WTC11 (cell line): ENCODE results near the gene CLTCL1. TPM values are rescaled to one million over a fixed set of nuclear protein-coding genes. Genes with fewer than 3 reads are reported as not detected.

ENCODE experiments used
- ATAC-seq: fragments of 200-7000 bp; cut with Tn5 transposase; 2 replicates; pipeline ENCODE4 v1.10.0; 2021; ENCODE audit warnings: mild to moderate bottlenecking, moderate library complexity
- CTCF ChIA-PET: fragments of 300-600 bp; sonication (Branson Sonifier 250); formaldehyde crosslinking; loops from one replicate; lab custom pipeline; 2021; ENCODE audit warnings: antibody characterized with exemption; lab: Charles Lee
- POLR2A ChIA-PET: fragments of 350-600 bp; sonication (Branson Sonifier 250); formaldehyde crosslinking; loops from one replicate; lab custom pipeline; 2021; ENCODE audit warnings: antibody characterized with exemption; lab: Charles Lee
- DNase-seq: peaks from one replicate; pipeline ENCODE4 v3.0.0; 2021; ENCODE audit warnings: low spot score
- H3K27ac Mint-ChIP-seq: 2 replicates; pipeline ENCODE4 v1.8.0; 2021; ENCODE audit warnings: mixed read lengths
- H3K27me3 Mint-ChIP-seq: 2 replicates; pipeline ENCODE4 v1.8.0; 2021; ENCODE audit warnings: low read depth, mild to moderate bottlenecking, moderate library complexity, mixed read lengths
- H3K36me3 Mint-ChIP-seq: 2 replicates; pipeline ENCODE4 v1.8.0; 2021; ENCODE audit warnings: mixed read lengths
- H3K4me1 Mint-ChIP-seq: 2 replicates; pipeline ENCODE4 v1.8.0; 2022; ENCODE audit warnings: mixed read lengths
- H3K4me3 Mint-ChIP-seq: 2 replicates; pipeline ENCODE4 v1.8.0; 2021; ENCODE audit warnings: mild to moderate bottlenecking, moderate library complexity, mixed read lengths
- H3K9me3 Mint-ChIP-seq: 2 replicates; pipeline ENCODE4 v1.8.0; 2021; ENCODE audit warnings: mixed read lengths
- ATF1 ChIP-seq: sonication (generic); formaldehyde crosslinking; IDR thresholded peaks from 2 replicates; pipeline ENCODE4 v1.8.1; 2023; ENCODE audit warnings: mild to moderate bottlenecking, moderate library complexity, missing genetic modification reagents
- ESRRA ChIP-seq: sonication (generic); formaldehyde crosslinking; IDR thresholded peaks from 2 replicates; pipeline ENCODE4 v1.8.1; 2022; ENCODE audit warnings: mild to moderate bottlenecking, missing genetic modification reagents, borderline replicate concordance
- ETV6 ChIP-seq: sonication (generic); formaldehyde crosslinking; IDR thresholded peaks from 2 replicates; pipeline ENCODE4 v1.8.1; 2022; ENCODE audit warnings: mild to moderate bottlenecking, missing genetic modification reagents
- GTF2I ChIP-seq: fragments of 250-450 bp; sonication (Bioruptor Pico); conservative IDR thresholded peaks from 2 replicates; pipeline ENCODE4 v1.4.0; 2021; ENCODE audit warnings: mild to moderate bottlenecking
- JAZF1 ChIP-seq: fragments of 250-450 bp; sonication (Bioruptor Pico); IDR thresholded peaks from 2 replicates; pipeline ENCODE4 v1.9.0; 2021; ENCODE audit warnings: moderate library complexity, mild to moderate bottlenecking, inconsistent platforms
- NFYB ChIP-seq: sonication (generic); formaldehyde crosslinking; conservative IDR thresholded peaks from 2 replicates; pipeline ENCODE4 v1.8.0; 2022; ENCODE audit warnings: low read depth, missing genetic modification reagents
- PRRX2 ChIP-seq: fragments of 250-450 bp; sonication (Bioruptor Pico); IDR thresholded peaks from 2 replicates; pipeline ENCODE4 v1.8.0; 2021; ENCODE audit warnings: mild to moderate bottlenecking
- SP1 ChIP-seq: sonication (generic); formaldehyde crosslinking; conservative IDR thresholded peaks from 2 replicates; pipeline ENCODE4 v1.8.1; 2022; ENCODE audit warnings: missing genetic modification reagents
- ZNF396 ChIP-seq: fragments of 250-450 bp; sonication (Bioruptor Pico); IDR thresholded peaks from 2 replicates; pipeline ENCODE4 v1.8.0; 2021; ENCODE audit warnings: mild to moderate bottlenecking, moderate library complexity, borderline replicate concordance
- ZNF423 ChIP-seq: fragments of 250-450 bp; sonication (Bioruptor Pico); IDR thresholded peaks from 2 replicates; pipeline ENCODE4 v2.1.2; 2022; ENCODE audit warnings: mild to moderate bottlenecking, moderate library complexity
- total RNA-seq: library from RNA; stranded (reverse); gene quantifications from 3 replicates; pipeline ENCODE4 v1.2.3, GENCODE V29; 2021
- TF ChIP-seq, protein P1 (sequence below): sonication (generic); formaldehyde crosslinking; IDR thresholded peaks from 2 replicates; pipeline ENCODE4 v1.8.0; 2022; ENCODE audit warnings: missing genetic modification reagents
- TF ChIP-seq, protein P2 (sequence below): sonication (generic); formaldehyde crosslinking; IDR thresholded peaks from 2 replicates; pipeline ENCODE4 v1.8.1; 2022; ENCODE audit warnings: mild to moderate bottlenecking, moderate library complexity, missing genetic modification reagents
- TF ChIP-seq, protein P3 (sequence below): sonication (generic); formaldehyde crosslinking; IDR thresholded peaks from 2 replicates; pipeline ENCODE4 v1.8.1; 2022; ENCODE audit warnings: mild to moderate bottlenecking, missing genetic modification reagents, moderate library complexity, borderline replicate concordance
- TF ChIP-seq, protein P4 (sequence below): sonication (generic); formaldehyde crosslinking; IDR thresholded peaks from 2 replicates; pipeline ENCODE4 v1.8.0; 2022; ENCODE audit warnings: mild to moderate bottlenecking, missing genetic modification reagents
- TF ChIP-seq, protein P5 (sequence below): fragments of 250-450 bp; sonication (Bioruptor Pico); IDR thresholded peaks from 2 replicates; pipeline ENCODE4 v1.8.0; 2021; ENCODE audit warnings: mild to moderate bottlenecking
- TF ChIP-seq, protein P6 (sequence below): fragments of 250-450 bp; sonication (Bioruptor Pico); IDR thresholded peaks from 2 replicates; pipeline ENCODE4 v1.9.0; 2021; ENCODE audit warnings: mild to moderate bottlenecking
- TF ChIP-seq, protein P7 (sequence below): sonication (generic); formaldehyde crosslinking; IDR thresholded peaks from 2 replicates; pipeline ENCODE4 v1.8.1; 2023; ENCODE audit warnings: mild to moderate bottlenecking, missing genetic modification reagents

CLTCL1 gene
- total RNA-seq, 1 experiment from 2014 or later: 15.5 TPM

DNA sequence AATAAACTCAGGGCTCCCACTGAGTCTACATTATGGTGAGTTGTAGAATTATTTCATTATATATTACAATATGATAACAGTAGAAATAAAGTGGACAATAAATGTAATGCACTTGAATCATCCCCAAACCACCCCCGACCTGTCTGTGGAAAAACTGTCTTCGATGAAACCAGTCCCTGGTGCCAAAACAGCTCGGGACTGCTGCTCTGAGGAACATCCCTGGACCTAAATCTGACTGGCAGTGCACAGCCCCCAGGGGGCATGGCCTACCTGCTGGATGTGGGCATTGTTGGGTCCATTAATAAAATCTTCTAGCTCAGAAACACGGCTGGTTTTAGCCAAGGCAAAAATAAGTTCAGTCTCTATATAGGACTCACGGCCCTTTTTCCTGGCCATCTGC lies 83.6 kb downstream of the CLTCL1 start (continued):
- TF ChIP-seq, protein P1, sequence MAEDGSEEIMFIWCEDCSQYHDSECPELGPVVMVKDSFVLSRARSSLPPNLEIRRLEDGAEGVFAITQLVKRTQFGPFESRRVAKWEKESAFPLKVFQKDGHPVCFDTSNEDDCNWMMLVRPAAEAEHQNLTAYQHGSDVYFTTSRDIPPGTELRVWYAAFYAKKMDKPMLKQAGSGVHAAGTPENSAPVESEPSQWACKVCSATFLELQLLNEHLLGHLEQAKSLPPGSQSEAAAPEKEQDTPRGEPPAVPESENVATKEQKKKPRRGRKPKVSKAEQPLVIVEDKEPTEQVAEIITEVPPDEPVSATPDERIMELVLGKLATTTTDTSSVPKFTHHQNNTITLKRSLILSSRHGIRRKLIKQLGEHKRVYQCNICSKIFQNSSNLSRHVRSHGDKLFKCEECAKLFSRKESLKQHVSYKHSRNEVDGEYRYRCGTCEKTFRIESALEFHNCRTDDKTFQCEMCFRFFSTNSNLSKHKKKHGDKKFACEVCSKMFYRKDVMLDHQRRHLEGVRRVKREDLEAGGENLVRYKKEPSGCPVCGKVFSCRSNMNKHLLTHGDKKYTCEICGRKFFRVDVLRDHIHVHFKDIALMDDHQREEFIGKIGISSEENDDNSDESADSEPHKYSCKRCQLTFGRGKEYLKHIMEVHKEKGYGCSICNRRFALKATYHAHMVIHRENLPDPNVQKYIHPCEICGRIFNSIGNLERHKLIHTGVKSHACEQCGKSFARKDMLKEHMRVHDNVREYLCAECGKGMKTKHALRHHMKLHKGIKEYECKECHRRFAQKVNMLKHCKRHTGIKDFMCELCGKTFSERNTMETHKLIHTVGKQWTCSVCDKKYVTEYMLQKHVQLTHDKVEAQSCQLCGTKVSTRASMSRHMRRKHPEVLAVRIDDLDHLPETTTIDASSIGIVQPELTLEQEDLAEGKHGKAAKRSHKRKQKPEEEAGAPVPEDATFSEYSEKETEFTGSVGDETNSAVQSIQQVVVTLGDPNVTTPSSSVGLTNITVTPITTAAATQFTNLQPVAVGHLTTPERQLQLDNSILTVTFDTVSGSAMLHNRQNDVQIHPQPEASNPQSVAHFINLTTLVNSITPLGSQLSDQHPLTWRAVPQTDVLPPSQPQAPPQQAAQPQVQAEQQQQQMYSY: no peak
- no peak for TF ChIP-seq ETV6 (CRISPR knock-in tag)
- TF ChIP-seq, protein P2, sequence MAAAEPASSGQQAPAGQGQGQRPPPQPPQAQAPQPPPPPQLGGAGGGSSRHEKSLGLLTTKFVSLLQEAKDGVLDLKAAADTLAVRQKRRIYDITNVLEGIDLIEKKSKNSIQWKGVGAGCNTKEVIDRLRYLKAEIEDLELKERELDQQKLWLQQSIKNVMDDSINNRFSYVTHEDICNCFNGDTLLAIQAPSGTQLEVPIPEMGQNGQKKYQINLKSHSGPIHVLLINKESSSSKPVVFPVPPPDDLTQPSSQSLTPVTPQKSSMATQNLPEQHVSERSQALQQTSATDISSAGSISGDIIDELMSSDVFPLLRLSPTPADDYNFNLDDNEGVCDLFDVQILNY: no peak
- TF ChIP-seq, protein P3, sequence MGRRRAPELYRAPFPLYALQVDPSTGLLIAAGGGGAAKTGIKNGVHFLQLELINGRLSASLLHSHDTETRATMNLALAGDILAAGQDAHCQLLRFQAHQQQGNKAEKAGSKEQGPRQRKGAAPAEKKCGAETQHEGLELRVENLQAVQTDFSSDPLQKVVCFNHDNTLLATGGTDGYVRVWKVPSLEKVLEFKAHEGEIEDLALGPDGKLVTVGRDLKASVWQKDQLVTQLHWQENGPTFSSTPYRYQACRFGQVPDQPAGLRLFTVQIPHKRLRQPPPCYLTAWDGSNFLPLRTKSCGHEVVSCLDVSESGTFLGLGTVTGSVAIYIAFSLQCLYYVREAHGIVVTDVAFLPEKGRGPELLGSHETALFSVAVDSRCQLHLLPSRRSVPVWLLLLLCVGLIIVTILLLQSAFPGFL: no peak
- TF ChIP-seq NFYB: no peak
- TF ChIP-seq, protein P4, sequence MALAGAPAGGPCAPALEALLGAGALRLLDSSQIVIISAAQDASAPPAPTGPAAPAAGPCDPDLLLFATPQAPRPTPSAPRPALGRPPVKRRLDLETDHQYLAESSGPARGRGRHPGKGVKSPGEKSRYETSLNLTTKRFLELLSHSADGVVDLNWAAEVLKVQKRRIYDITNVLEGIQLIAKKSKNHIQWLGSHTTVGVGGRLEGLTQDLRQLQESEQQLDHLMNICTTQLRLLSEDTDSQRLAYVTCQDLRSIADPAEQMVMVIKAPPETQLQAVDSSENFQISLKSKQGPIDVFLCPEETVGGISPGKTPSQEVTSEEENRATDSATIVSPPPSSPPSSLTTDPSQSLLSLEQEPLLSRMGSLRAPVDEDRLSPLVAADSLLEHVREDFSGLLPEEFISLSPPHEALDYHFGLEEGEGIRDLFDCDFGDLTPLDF (CRISPR knock-in tag): no peak
- TF ChIP-seq SP1: no peak
- no peak for TF ChIP-seq ZNF423 (CRISPR knock-in tag)
- TF ChIP-seq, all 79 proteins: peak for 0

DNA sequence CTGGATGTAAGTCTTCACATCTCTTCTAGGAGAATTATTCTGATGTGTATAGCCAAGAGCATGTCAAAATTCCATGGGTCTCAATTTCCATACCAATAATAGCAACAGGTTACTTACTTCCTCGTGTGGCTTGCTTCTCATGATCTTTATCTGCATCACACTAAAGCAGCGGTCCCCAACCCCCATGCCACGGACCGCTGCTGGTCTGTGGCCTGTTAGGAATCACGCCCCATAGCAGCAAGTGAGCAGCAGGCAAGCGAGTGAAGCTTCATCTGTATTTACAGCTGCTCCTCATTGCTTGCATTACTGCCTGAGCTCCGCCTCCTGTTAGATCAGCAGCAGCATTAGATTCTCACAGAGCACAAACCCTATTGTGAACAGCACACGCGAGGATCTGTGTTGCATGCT lies 84.1 kb downstream of the CLTCL1 start:
- CTCF ChIA-PET: interaction anchor here (0.5 to 0.6 kb wide), 2 partner anchors 117 to 266 kb away, joined by 3 to 4 read pairs; no protein-coding TSS in a partner anchor
- peaks cover 5% of the 10 kb centered on the region for H3K9me3 Mint-ChIP-seq
- TF ChIP-seq GTF2I (CRISPR knock-in tag): no peak
- no peak for TF ChIP-seq PRRX2
- no peak overlapping the region for H3K4me3 Mint-ChIP-seq
- no peak for ATAC-seq
- DNase-seq: no peak
- POLR2A ChIA-PET: no interaction called here
- peaks cover 22% of the 10 kb centered on the region for H3K36me3 Mint-ChIP-seq
- H3K27me3 Mint-ChIP-seq: no peaks in the 10 kb centered on the region
- H3K27ac Mint-ChIP-seq: peak overlapping the region; percentile 54; the same call in 1 of the 2 replicates
- peaks cover 5% of the 10 kb centered on the region for H3K4me1 Mint-ChIP-seq

DNA sequence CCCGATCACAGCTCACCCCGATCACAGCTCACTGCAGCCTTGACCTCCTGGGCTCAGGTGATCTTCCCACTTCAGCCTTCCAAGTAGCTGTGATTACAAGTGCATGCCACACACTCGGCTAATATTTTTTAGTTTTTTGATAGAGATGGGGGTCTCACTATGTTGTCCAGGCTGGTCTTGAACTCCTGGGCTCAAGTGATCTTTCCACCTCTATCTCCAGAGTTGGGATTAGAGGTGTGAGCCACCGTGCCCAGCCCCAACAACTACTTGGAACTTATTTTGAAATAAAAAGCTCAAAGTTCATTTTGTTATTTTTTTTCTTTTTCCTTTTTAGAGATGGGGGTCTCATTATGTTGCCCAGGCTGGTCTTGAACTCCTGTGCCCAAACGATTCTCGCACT lies 85.2 kb downstream of the CLTCL1 start:
- no peak for DNase-seq
- 0 out of 2 replicates have a peak, but pooled peaks cover 2% of the 10 kb centered on the region for H3K4me1 Mint-ChIP-seq
- H3K27me3 Mint-ChIP-seq: no peaks in the 10 kb centered on the region
- TF ChIP-seq ZNF396 (CRISPR knock-in tag) (no peak), ESRRA (CRISPR knock-in tag) (no peak), JAZF1 (CRISPR knock-in tag) (no peak), ATF1 (no peak)
- TF ChIP-seq, protein P5, sequence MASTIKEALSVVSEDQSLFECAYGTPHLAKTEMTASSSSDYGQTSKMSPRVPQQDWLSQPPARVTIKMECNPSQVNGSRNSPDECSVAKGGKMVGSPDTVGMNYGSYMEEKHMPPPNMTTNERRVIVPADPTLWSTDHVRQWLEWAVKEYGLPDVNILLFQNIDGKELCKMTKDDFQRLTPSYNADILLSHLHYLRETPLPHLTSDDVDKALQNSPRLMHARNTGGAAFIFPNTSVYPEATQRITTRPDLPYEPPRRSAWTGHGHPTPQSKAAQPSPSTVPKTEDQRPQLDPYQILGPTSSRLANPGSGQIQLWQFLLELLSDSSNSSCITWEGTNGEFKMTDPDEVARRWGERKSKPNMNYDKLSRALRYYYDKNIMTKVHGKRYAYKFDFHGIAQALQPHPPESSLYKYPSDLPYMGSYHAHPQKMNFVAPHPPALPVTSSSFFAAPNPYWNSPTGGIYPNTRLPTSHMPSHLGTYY (CRISPR knock-in tag): no peak
- TF ChIP-seq, protein P6, sequence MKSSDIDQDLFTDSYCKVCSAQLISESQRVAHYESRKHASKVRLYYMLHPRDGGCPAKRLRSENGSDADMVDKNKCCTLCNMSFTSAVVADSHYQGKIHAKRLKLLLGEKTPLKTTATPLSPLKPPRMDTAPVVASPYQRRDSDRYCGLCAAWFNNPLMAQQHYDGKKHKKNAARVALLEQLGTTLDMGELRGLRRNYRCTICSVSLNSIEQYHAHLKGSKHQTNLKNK (CRISPR knock-in tag): no peak
- TF ChIP-seq, protein P7, sequence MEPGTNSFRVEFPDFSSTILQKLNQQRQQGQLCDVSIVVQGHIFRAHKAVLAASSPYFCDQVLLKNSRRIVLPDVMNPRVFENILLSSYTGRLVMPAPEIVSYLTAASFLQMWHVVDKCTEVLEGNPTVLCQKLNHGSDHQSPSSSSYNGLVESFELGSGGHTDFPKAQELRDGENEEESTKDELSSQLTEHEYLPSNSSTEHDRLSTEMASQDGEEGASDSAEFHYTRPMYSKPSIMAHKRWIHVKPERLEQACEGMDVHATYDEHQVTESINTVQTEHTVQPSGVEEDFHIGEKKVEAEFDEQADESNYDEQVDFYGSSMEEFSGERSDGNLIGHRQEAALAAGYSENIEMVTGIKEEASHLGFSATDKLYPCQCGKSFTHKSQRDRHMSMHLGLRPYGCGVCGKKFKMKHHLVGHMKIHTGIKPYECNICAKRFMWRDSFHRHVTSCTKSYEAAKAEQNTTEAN: no peak
- ATAC-seq: no peak
- ChIA-PET POLR2A (no interaction called here), CTCF (no interaction called here)
- peaks cover 5% of the 10 kb centered on the region for H3K9me3 Mint-ChIP-seq
- H3K36me3 Mint-ChIP-seq: peaks cover 22% of the 10 kb centered on the region
- H3K4me3 Mint-ChIP-seq: no peak overlapping the region
- no peak overlapping the region for H3K27ac Mint-ChIP-seq
